Omental fat pad (tissue), 4 donors: ENCODE results near the gene TNFRSF8. TPM values are rescaled to one million over a fixed set of nuclear protein-coding genes. Genes with fewer than 3 reads are reported as not detected.

Experiments used
- ATAC-seq: fragments of 150-250 bp; one replicate; pipeline ENCODE4 v1.9.1; 2016; ENCODE audit warnings: mild to moderate bottlenecking, moderate library complexity; ENCODE audit not compliant: low FRiP score
- DNase-seq: peaks from one replicate; pipeline ENCODE4 v3.0.0-alpha.2; 2019; ENCODE audit warnings: low spot score
- CTCF ChIP-seq, 3 donors: fragments of 450-650 bp; IDR thresholded peaks; one replicate each; pipeline ENCODE4 v1.5.1; 2016 to 2017; ENCODE audit warnings: antibody characterized with exemption in 3 of 3, mild to moderate bottlenecking in 3 of 3, moderate library complexity in 2 of 3
- total RNA-seq, 4 donors: library from RNA; depleted of rRNA; stranded (reverse); fragments of >200 nt; gene quantifications; one replicate each; pipeline ENCODE4 v1.1.0, GENCODE V29; 2016

Gene TNFRSF8
- total RNA-seq, 4 donors from 2014 or later = 2.9 to 31.9 (median 5.1) TPM

GRCh38 chr1:12087797-12088314 is 24.8 kb downstream of the TNFRSF8 start:
- no peak for DNase-seq
- no peak for TF ChIP-seq CTCF (IDR thresholded peaks at IDR 0.05)
- no peak for ATAC-seq

GRCh38 chr1:12088607-12089006 is 25.5 kb downstream of the TNFRSF8 start:
- DNase-seq (no peak), ATAC-seq (no peak)
- TF ChIP-seq CTCF (IDR thresholded peaks at IDR 0.05) = no peak

GRCh38 chr1:12090326-12090725 is 27.2 kb downstream of the TNFRSF8 start:
- DNase-seq = no peak
- no peak for ATAC-seq
- TF ChIP-seq CTCF (IDR thresholded peaks at IDR 0.05) = no peak

- TF ChIP-seq CTCF (IDR thresholded peaks at IDR 0.05) = no peak
- ATAC-seq = no peak
- no peak for DNase-seq
Measured at GRCh38 chr1:12091191-12091590, 28.1 kb downstream of the TNFRSF8 start.

GRCh38 chr1:12094180-12094579 is 31.1 kb downstream of the TNFRSF8 start:
- no peak for TF ChIP-seq CTCF (IDR thresholded peaks at IDR 0.05)
- ATAC-seq (no peak), DNase-seq (no peak)

GRCh38 chr1:12095452-12096263 is 32.6 kb downstream of the TNFRSF8 start:
- no peak for TF ChIP-seq CTCF (IDR thresholded peaks at IDR 0.05)
- ATAC-seq (no peak), DNase-seq (no peak)

- DNase-seq (no peak), ATAC-seq (no peak)
- TF ChIP-seq CTCF (IDR thresholded peaks at IDR 0.05) = no peak
Measured at GRCh38 chr1:12096615-12097014, 33.5 kb downstream of the TNFRSF8 start.
